K562 (cell line): ENCODE results near the gene ADAM30. TPM values are rescaled to one million over a fixed set of nuclear protein-coding genes. Genes with fewer than 3 reads are reported as not detected.

Experiments
- ATAC-seq: fragments of 200-7000 bp; cut with Tn5 transposase; 3 replicates; pipeline ENCODE4 v1.9.1; 2020; ENCODE audit warnings: moderate library complexity
- BruUV-seq: library from RNA; stranded (reverse); fragments of 400-500 nt; replicated peaks from 2 replicates; lab custom pipeline; 2021; lab: Mats Ljungman, UMichigan
- CTCF ChIA-PET: fragments of 300-600 bp; formaldehyde crosslinking; extraction: SDS; loops from one replicate; lab custom pipeline; 2021; ENCODE audit warnings: low intra/inter-chr PET ratio; lab: Yijun Ruan, JAX
- POLR2A ChIA-PET: fragments of 300-600, 350-650 bp; sonication (Branson Sonifier 250); formaldehyde crosslinking; extraction: SDS; loops from one replicate; lab custom pipeline; 2021; ENCODE audit warnings: antibody characterized with exemption, inconsistent platforms; lab: Yijun Ruan, JAX
- DNase-seq, 4 experiments: peaks; one replicate each; pipeline versions ENCODE4 v3.0.0 to v3.0.0-alpha.2; 2011 to 2018; ENCODE audit warnings: low spot score in 3 of 4, mixed read lengths in 3 of 4; ENCODE audit errors: extremely low read depth in 1 of 4
- FAIRE-seq: peaks from 2 replicates; lab custom pipeline; 2011; peaks lifted over from hg19 to GRCh38; lab: Jason Lieb, UNC
- H2AFZ ChIP-seq: 2 replicates; pipeline ENCODE4 v1.6.0; 2011; ENCODE audit warnings: low read depth, low read length, control low read depth, inconsistent platforms
- H3K27ac ChIP-seq: fragments of 200-600 bp; 3 replicates; pipeline ENCODE4 v1.8.0; 2011; ENCODE audit warnings: low read depth, mild to moderate bottlenecking, control low read depth, inconsistent platforms, low read length, moderate library complexity, mixed read lengths; ENCODE audit errors: extremely low read depth
- H3K27me3 ChIP-seq, 2 experiments: fragments of 300-600 bp in 1 of 2; 2 replicates in 1 of 2; 3 replicates in 1 of 2; pipeline versions ENCODE4 v1.6.0 to v1.8.0; 2011; ENCODE audit warnings: inconsistent platforms in 2 of 2, low read length in 2 of 2, mild to moderate bottlenecking in 1 of 2, mixed read lengths in 1 of 2, moderate library complexity in 1 of 2; ENCODE audit not compliant: control insufficient read depth in 2 of 2, insufficient read depth in 2 of 2
- H3K36me3 ChIP-seq: fragments of 300-600 bp; 3 replicates; pipeline ENCODE4 v1.8.0; 2011; ENCODE audit warnings: mild to moderate bottlenecking, low read length, inconsistent platforms; ENCODE audit not compliant: control insufficient read depth, insufficient read depth
- H3K4me1 ChIP-seq, 2 experiments: fragments of 200-600 bp in 1 of 2; replicated peaks in 1 of 2; 2 replicates in 1 of 2; 3 replicates in 1 of 2; pipeline versions ENCODE4 v1.5.1 to v1.8.0; 2011; ENCODE audit warnings: inconsistent platforms in 2 of 2, low read length in 2 of 2, mild to moderate bottlenecking in 1 of 2, mixed read lengths in 1 of 2, moderate library complexity in 1 of 2; ENCODE audit not compliant: control insufficient read depth in 2 of 2, insufficient read depth in 2 of 2
- H3K4me2 ChIP-seq: 2 replicates; pipeline ENCODE4 v1.6.1; 2011; ENCODE audit warnings: low read length, control low read depth, inconsistent platforms, mixed read lengths; ENCODE audit not compliant: insufficient read depth
- H3K4me3 ChIP-seq: fragments of 200-600 bp; sonication (generic), shearing (Covaris generic); 2 replicates; pipeline ENCODE4 v1.5.1; 2016; ENCODE audit warnings: control low read depth, inconsistent platforms
- H3K79me2 ChIP-seq: fragments of 200-600 bp; 3 replicates; pipeline ENCODE4 v1.8.0; 2011; ENCODE audit warnings: low read length, inconsistent platforms; ENCODE audit not compliant: control insufficient read depth, insufficient read depth
- H3K9ac ChIP-seq, 2 experiments: 2 replicates each; pipeline versions ENCODE4 v1.6.0 to v1.6.1; 2011; ENCODE audit warnings: low read depth in 2 of 2, low read length in 2 of 2, control low read depth in 1 of 2, inconsistent platforms in 1 of 2, mild to moderate bottlenecking in 1 of 2, mixed read lengths in 1 of 2; ENCODE audit not compliant: insufficient read depth in 1 of 2
- H3K9me1 ChIP-seq: one replicate; pipeline ENCODE4 v1.6.0; 2011; ENCODE audit warnings: inconsistent platforms, mild to moderate bottlenecking, low read length, moderate library complexity; ENCODE audit not compliant: control insufficient read depth, insufficient read depth
- H3K9me3 ChIP-seq: replicated peaks from 2 replicates; pipeline ENCODE4 v1.5.1; 2011; ENCODE audit warnings: low read depth, low read length, inconsistent platforms; ENCODE audit not compliant: control insufficient read depth, insufficient read depth
- H4K20me1 ChIP-seq: replicated peaks from 2 replicates; pipeline ENCODE4 v1.6.1; 2011; ENCODE audit warnings: low read length, inconsistent platforms, mixed read lengths; ENCODE audit not compliant: control insufficient read depth, insufficient read depth
- ADNP ChIP-seq: fragments of 200-800 bp; sonication (Bioruptor generic); IDR thresholded peaks from 2 replicates; pipeline ENCODE4 v1.6.1; 2016; ENCODE audit warnings: missing genetic modification characterization, missing compliant biosample characterization
- CEBPB ChIP-seq: fragments of 450-650 bp; IDR thresholded peaks from 2 replicates; pipeline ENCODE4 v1.6.1; 2016; ENCODE audit warnings: missing genetic modification characterization, missing compliant biosample characterization
- E2F3 ChIP-seq: fragments of 250-450 bp; sonication (Bioruptor Pico); IDR thresholded peaks from 2 replicates; pipeline ENCODE4 v1.4.0; 2020; ENCODE audit warnings: mild to moderate bottlenecking
- KHSRP ChIP-seq: fragments of 450-650 bp; IDR thresholded peaks from 2 replicates; pipeline ENCODE4 v1.6.1; 2017
- LARP7 ChIP-seq: fragments of 450-650 bp; IDR thresholded peaks from 2 replicates; pipeline ENCODE4 v1.6.1; 2016
- NFYB ChIP-seq: IDR thresholded peaks from 2 replicates; pipeline ENCODE4 v1.6.1; 2011; ENCODE audit warnings: mild to moderate bottlenecking, moderate library complexity; ENCODE audit not compliant: insufficient read length; ENCODE audit errors: extremely low read depth
- SIN3A ChIP-seq, 2 experiments: fragments of 150-350 bp in 1 of 2; IDR thresholded peaks; 2 replicates each; pipeline ENCODE4 v1.6.1; 2011 to 2016; ENCODE audit warnings: borderline replicate concordance in 2 of 2, low read depth in 2 of 2, low read length in 2 of 2, mild to moderate bottlenecking in 2 of 2, moderate library complexity in 2 of 2; ENCODE audit not compliant: control insufficient read depth in 1 of 2
- ZNF133 ChIP-seq: fragments of 250-450 bp; sonication (Bioruptor Pico); IDR thresholded peaks from 2 replicates; pipeline ENCODE4 v1.4.0; 2020; ENCODE audit warnings: mild to moderate bottlenecking
- ZNF75A ChIP-seq: fragments of 450-650 bp; formaldehyde crosslinking; IDR thresholded peaks from 2 replicates; pipeline ENCODE4 v1.4.0; 2020; ENCODE audit warnings: mild to moderate bottlenecking
- ZNF764 ChIP-seq: fragments of 250-450 bp; sonication (Bioruptor Pico); IDR thresholded peaks from 2 replicates; pipeline ENCODE4 v1.4.0; 2020; ENCODE audit warnings: low read depth, mild to moderate bottlenecking, moderate library complexity
- WGBS: fragments of 100-300 bp; shearing (Covaris generic); methylation state at CpG from one replicate; pipeline ENCODE4 v1.1.6; 2016; ENCODE audit warnings: low coverage, mixed read lengths; ENCODE audit not compliant: insufficient coverage; ENCODE audit errors: missing lambda C conversion rate; 5-methylcytosine and 5-hydroxymethylcytosine counted together
- in situ Hi-C: fragments of 300-500 bp; cut with MboI; formaldehyde crosslinking; loops from 4 replicates; pipeline ENCODE4 v1.15.0; 2018; ENCODE audit warnings: inconsistent platforms, mixed read lengths
- intact Hi-C: fragments of 100-400 bp; cut with micrococcal nuclease; formaldehyde crosslinking; loops from 2 replicates; pipeline ENCODE4 v1.14.2; 2022
- polyA plus RNA-seq, 8 experiments: library from polyadenylated mRNA; depleted of rRNA in 4 of 8; stranded (reverse) in 5 of 8; unstranded in 3 of 8; fragments of >200 nt; fragmentation: Nextera tagmentation in 2 of 8; fragmentation: Illumina TruSeq in 1 of 8; extraction: Ambion mirVana in 2 of 8; extraction: Trizol in 1 of 8; gene quantifications; 2 replicates each; pipeline versions ENCODE4 v1.2.1 to v1.2.3, GENCODE V29; 2011 to 2014; ENCODE audit warnings: inconsistent platforms in 1 of 8, missing spikeins in 1 of 8
- total RNA-seq, 7 experiments: library from RNA; depleted of rRNA in 6 of 7; stranded (reverse); fragments of >200 nt in 6 of 7; fragmentation: Illumina TruSeq in 2 of 7; extraction: Trizol in 2 of 7; gene quantifications; 2 replicates each; pipeline versions ENCODE4 v1.2.1 to v1.2.3, GENCODE V29; 2011 to 2021; ENCODE audit warnings: low replicate concordance in 1 of 7
- TF ChIP-seq, protein P1 (sequence below): fragments of 450-650 bp; IDR thresholded peaks from 2 replicates; pipeline ENCODE4 v1.6.1; 2018; ENCODE audit warnings: mild to moderate bottlenecking, low read depth; ENCODE audit not compliant: partially characterized antibody

ADAM30 gene
- total and polyA plus RNA-seq, 9 of the 15 experiments (the other 6 are each of a cell fraction or from before 2014, with no cell fraction given) = not detected

DNA sequence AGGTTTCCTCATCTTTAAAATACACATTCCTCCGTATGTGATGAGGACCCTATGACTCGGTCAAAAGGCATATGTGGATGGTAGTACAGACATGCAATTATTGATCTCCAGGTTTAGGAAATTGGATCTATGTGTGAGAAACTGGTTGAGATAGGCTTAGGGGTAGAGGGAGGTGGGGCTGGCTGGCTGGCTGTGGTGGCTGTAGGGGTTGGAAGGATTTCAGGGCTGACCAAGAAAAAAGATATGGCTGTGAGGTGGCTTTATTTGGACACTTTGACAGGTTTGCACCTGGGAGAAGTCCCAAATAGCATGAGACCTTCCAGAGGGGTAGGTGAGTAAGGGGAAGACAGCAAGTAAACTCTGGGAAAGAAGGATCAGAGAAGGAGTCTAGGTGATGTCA, 39.6 kb upstream of the ADAM30 start (continued):
- TF ChIP-seq, protein P1, sequence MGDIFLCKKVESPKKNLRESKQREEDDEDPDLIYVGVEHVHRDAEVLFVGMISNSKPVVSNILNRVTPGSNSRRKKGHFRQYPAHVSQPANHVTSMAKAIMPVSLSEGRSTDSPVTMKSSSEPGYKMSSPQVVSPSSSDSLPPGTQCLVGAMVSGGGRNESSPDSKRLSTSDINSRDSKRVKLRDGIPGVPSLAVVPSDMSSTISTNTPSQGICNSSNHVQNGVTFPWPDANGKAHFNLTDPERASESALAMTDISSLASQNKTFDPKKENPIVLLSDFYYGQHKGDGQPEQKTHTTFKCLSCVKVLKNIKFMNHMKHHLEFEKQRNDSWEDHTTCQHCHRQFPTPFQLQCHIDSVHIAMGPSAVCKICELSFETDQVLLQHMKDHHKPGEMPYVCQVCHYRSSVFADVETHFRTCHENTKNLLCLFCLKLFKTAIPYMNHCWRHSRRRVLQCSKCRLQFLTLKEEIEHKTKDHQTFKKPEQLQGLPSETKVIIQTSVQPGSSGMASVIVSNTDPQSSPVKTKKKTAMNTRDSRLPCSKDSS = no peak
- no peak for TF ChIP-seq ZNF75A
- TF ChIP-seq CEBPB (tag) = no peak
- TF ChIP-seq ADNP = no peak
- no peak for TF ChIP-seq SIN3A (IDR thresholded peaks at IDR 0.05; ENCODE audit: borderline replicate concordance in 2 of 2, control insufficient read depth in 1 of 2, low read depth in 2 of 2, low read length in 2 of 2)
- TF ChIP-seq KHSRP = no peak
- TF ChIP-seq, all 486 proteins: peak for 0

DNA sequence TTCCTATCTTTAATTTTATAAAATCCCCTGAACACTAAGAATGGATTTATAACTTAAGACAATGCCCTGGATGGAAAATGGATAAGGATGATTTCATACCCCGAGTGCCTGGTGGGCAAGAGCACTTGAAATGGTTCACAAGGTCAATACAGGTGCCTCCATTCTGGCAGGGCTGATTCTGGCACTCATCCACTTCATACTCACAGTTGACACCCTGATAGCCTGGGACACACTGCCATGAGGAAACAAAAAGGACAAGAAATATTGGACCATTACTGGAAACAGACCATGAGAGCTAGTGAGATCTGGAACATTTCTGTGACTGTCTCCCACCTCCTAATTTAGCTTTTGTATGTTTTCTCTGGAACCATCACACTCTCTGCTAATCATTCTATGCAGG, 39.1 kb upstream of the ADAM30 start:
- no peaks in the 10 kb centered on the region for H3K79me2 ChIP-seq
- ChIA-PET POLR2A (no interaction called here), CTCF (no interaction called here)
- H3K9me3 ChIP-seq = 0 out of 2 replicates have a peak, but pooled peaks cover 2% of the 10 kb centered on the region
- H3K27ac ChIP-seq = no peak overlapping the region
- no peaks in the 10 kb centered on the region for H3K36me3 ChIP-seq
- ATAC-seq (no peak), DNase-seq (no peak), FAIRE-seq (no peak)
- intact Hi-C loops = no loop called here
- WGBS = 0% methylated on average over 1 of the region's 1 CpG
- H2AFZ ChIP-seq = no peak overlapping the region
- no peaks in the 10 kb centered on the region for H3K4me1 ChIP-seq
- in situ Hi-C loops = no loop called here
- H3K27me3 ChIP-seq = peaks cover 2 to 7% of the 10 kb centered on the region in 2 experiments; a peak in 1 of 5 replicates
- BruUV-seq = no TSS peak
- H3K9me1 ChIP-seq = no peaks in the 10 kb centered on the region
- TF ChIP-seq ZNF764 (CRISPR knock-in tag) (no peak), LARP7 (no peak), ZNF133 (CRISPR knock-in tag) (no peak), E2F3 (no peak), NFYB (no peak)
- no peaks in the 10 kb centered on the region for H4K20me1 ChIP-seq
- no peak overlapping the region for H3K4me3 ChIP-seq
- H3K9ac ChIP-seq = no peak overlapping the region
- H3K4me2 ChIP-seq = no peak overlapping the region
